Measurements from ENCODE around the gene TMEM114. TPM values are rescaled to one million over a fixed set of nuclear protein-coding genes. Genes with fewer than 3 reads are reported as not detected.

TMEM114 gene
- total and polyA plus RNA-seq, 2 donors (not counting 1 experiment from before 2014, with no cell fraction given): not detected

GRCh38 chr16:8548166-8548565 lies 42.1 kb downstream of the TMEM114 start:
- DNase-seq (ENCODE audit: low read depth in 2 of 2): no peak
- no peaks in the 10 kb centered on the region for H3K27me3 ChIP-seq (ENCODE audit: control insufficient read depth, insufficient read depth, low read length)
- H3K9me3 ChIP-seq (ENCODE audit: control insufficient read depth, insufficient read depth, low read depth, low read length): no peaks in the 10 kb centered on the region
- no peaks in the 10 kb centered on the region for H3K36me3 ChIP-seq (ENCODE audit: control insufficient read depth, insufficient read depth, low read length)
- H3K9ac ChIP-seq (ENCODE audit: insufficient read depth, low read length): no peak overlapping the region
- H3K27ac ChIP-seq (ENCODE audit: insufficient read depth, low read length): no peak overlapping the region
- TF ChIP-seq CTCF (conservative IDR thresholded peaks at IDR 0.05 in 1 of 2, IDR thresholded peaks at IDR 0.05 in 1 of 2; ENCODE audit: low read depth in 1 of 2, low read length in 2 of 2): no peak
- no peak for TF ChIP-seq EZH2 (IDR thresholded peaks at IDR 0.05; ENCODE audit: low read length, missing control alignments)
- no peak overlapping the region for H3K4me2 ChIP-seq (ENCODE audit: extremely low read depth, insufficient read depth, low read length)
- H3K4me3 ChIP-seq (replicated peaks in 1 of 4; ENCODE audit: control extremely low read depth in 1 of 4, insufficient read depth in 1 of 4, low read depth in 3 of 4, low read length in 4 of 4): no peak overlapping the region
- H2AFZ ChIP-seq (ENCODE audit: low read length): no peak overlapping the region
- no peaks in the 10 kb centered on the region for H3K79me2 ChIP-seq (ENCODE audit: control insufficient read depth, insufficient read depth, low read length)
- no peaks in the 10 kb centered on the region for H3K4me1 ChIP-seq (ENCODE audit: control insufficient read depth, extremely low read depth, insufficient read depth, low read length)
- no peaks in the 10 kb centered on the region for H4K20me1 ChIP-seq (ENCODE audit: control insufficient read depth, extremely low read depth, insufficient read depth, low read length)

- no peak overlapping the region for H3K4me3 ChIP-seq (replicated peaks in 1 of 4; ENCODE audit: control extremely low read depth in 1 of 4, insufficient read depth in 1 of 4, low read depth in 3 of 4, low read length in 4 of 4)
- H3K9ac ChIP-seq (ENCODE audit: insufficient read depth, low read length): no peak overlapping the region
- H3K79me2 ChIP-seq (ENCODE audit: control insufficient read depth, insufficient read depth, low read length): no peaks in the 10 kb centered on the region
- no peak for TF ChIP-seq CTCF (conservative IDR thresholded peaks at IDR 0.05 in 1 of 2, IDR thresholded peaks at IDR 0.05 in 1 of 2; ENCODE audit: low read depth in 1 of 2, low read length in 2 of 2)
- no peak for TF ChIP-seq EZH2 (IDR thresholded peaks at IDR 0.05; ENCODE audit: low read length, missing control alignments)
- no peak overlapping the region for H3K4me2 ChIP-seq (ENCODE audit: extremely low read depth, insufficient read depth, low read length)
- H4K20me1 ChIP-seq (ENCODE audit: control insufficient read depth, extremely low read depth, insufficient read depth, low read length): no peaks in the 10 kb centered on the region
- no peaks in the 10 kb centered on the region for H3K9me3 ChIP-seq (ENCODE audit: control insufficient read depth, insufficient read depth, low read depth, low read length)
- H3K27ac ChIP-seq (ENCODE audit: insufficient read depth, low read length): no peak overlapping the region
- no peaks in the 10 kb centered on the region for H3K27me3 ChIP-seq (ENCODE audit: control insufficient read depth, insufficient read depth, low read length)
- DNase-seq (ENCODE audit: low read depth in 2 of 2): no peak
- H3K4me1 ChIP-seq (ENCODE audit: control insufficient read depth, extremely low read depth, insufficient read depth, low read length): no peaks in the 10 kb centered on the region
- H2AFZ ChIP-seq (ENCODE audit: low read length): no peak overlapping the region
- no peaks in the 10 kb centered on the region for H3K36me3 ChIP-seq (ENCODE audit: control insufficient read depth, insufficient read depth, low read length)
These were observed 42.5 kb downstream of the TMEM114 start for GRCh38 chr16:8547762-8548161.

- Histone ChIP-seq H2AFZ (ENCODE audit: low read length) (no peak overlapping the region), H3K4me2 (ENCODE audit: extremely low read depth, insufficient read depth, low read length) (no peak overlapping the region), H3K4me1 (ENCODE audit: control insufficient read depth, extremely low read depth, insufficient read depth, low read length) (no peaks in the 10 kb centered on the region), H3K9me3 (ENCODE audit: control insufficient read depth, insufficient read depth, low read depth, low read length) (no peaks in the 10 kb centered on the region), H3K27me3 (ENCODE audit: control insufficient read depth, insufficient read depth, low read length) (no peaks in the 10 kb centered on the region), H3K4me3 (replicated peaks in 1 of 4; ENCODE audit: control extremely low read depth in 1 of 4, insufficient read depth in 1 of 4, low read depth in 3 of 4, low read length in 4 of 4) (no peak overlapping the region), H3K27ac (ENCODE audit: insufficient read depth, low read length) (no peak overlapping the region), H3K79me2 (ENCODE audit: control insufficient read depth, insufficient read depth, low read length) (no peaks in the 10 kb centered on the region), H3K9ac (ENCODE audit: insufficient read depth, low read length) (no peak overlapping the region), H3K36me3 (ENCODE audit: control insufficient read depth, insufficient read depth, low read length) (no peaks in the 10 kb centered on the region), H4K20me1 (ENCODE audit: control insufficient read depth, extremely low read depth, insufficient read depth, low read length) (no peaks in the 10 kb centered on the region)
- TF ChIP-seq CTCF (conservative IDR thresholded peaks at IDR 0.05 in 1 of 2, IDR thresholded peaks at IDR 0.05 in 1 of 2; ENCODE audit: low read depth in 1 of 2, low read length in 2 of 2): no peak
- TF ChIP-seq EZH2 (IDR thresholded peaks at IDR 0.05; ENCODE audit: low read length, missing control alignments): no peak
- DNase-seq (ENCODE audit: low read depth in 2 of 2): no peak
These were observed 45.9 kb downstream of the TMEM114 start for GRCh38 chr16:8544406-8544805.

Data from fibroblast of lung (primary cell).